OCI-LY7 (cell line): ENCODE measurements around the gene SCARF2.
"Not testable (repeated sequence)": the region's sequence is repeated elsewhere in the genome, so short reads cannot be mapped to it uniquely, and the experiment has no call there.

Experiments used
- EZH2phosphoT487 ChIP-seq: fragments of 200-600 bp; sonication (generic); IDR thresholded peaks from 2 replicates; pipeline ENCODE4 v1.6.1; 2018; ENCODE audit warnings: low read depth, borderline replicate concordance, mild to moderate bottlenecking, mixed run types, antibody characterized with exemption, low read length, moderate library complexity, mixed read lengths
- TF ChIP-seq, protein P1 (sequence below): fragments of 200-600 bp; sonication (generic); conservative IDR thresholded peaks from 2 replicates; pipeline ENCODE4 v1.5.1; 2014; ENCODE audit warnings: mild to moderate bottlenecking, antibody characterized with exemption, low read length, moderate library complexity, mixed read lengths

DNA sequence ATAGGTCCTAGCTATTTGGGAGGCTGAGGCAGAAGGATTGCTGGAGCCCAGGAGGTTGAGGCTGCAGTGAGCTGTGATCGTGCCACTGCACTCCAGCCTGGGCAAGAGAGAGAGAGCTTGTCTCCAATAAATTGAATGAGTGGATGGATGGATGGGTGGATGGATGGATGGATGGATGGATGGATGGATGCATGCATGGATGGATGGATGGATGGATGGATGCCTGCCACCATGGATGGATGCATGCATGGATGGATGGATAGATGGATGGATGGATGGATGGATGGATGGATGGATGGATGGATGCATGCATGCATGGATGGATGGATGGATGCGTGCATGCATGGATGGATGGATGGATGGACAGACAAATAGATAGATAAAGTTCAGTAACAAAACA, 32.9 kb upstream of the SCARF2 start:
- TF ChIP-seq, protein P1, sequence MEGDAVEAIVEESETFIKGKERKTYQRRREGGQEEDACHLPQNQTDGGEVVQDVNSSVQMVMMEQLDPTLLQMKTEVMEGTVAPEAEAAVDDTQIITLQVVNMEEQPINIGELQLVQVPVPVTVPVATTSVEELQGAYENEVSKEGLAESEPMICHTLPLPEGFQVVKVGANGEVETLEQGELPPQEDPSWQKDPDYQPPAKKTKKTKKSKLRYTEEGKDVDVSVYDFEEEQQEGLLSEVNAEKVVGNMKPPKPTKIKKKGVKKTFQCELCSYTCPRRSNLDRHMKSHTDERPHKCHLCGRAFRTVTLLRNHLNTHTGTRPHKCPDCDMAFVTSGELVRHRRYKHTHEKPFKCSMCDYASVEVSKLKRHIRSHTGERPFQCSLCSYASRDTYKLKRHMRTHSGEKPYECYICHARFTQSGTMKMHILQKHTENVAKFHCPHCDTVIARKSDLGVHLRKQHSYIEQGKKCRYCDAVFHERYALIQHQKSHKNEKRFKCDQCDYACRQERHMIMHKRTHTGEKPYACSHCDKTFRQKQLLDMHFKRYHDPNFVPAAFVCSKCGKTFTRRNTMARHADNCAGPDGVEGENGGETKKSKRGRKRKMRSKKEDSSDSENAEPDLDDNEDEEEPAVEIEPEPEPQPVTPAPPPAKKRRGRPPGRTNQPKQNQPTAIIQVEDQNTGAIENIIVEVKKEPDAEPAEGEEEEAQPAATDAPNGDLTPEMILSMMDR, result not testable (repeated sequence)
- not testable (repeated sequence) for TF ChIP-seq EZH2phosphoT487
